Hindlimb muscle (tissue), 1 donor: ENCODE results near the gene RRBP1. TPM values are rescaled to one million over a fixed set of nuclear protein-coding genes. Genes with fewer than 3 reads are reported as not detected.

Experiments used
- DNase-seq: peaks from one replicate; pipeline ENCODE4 v3.0.0-alpha.2; 2013
- polyA plus RNA-seq: library from polyadenylated mRNA; unstranded; fragments of 120-200 nt; gene quantifications from one replicate; pipeline ENCODE4 v1.2.1, GENCODE V29; 2013; ENCODE audit not compliant: insufficient read length

Gene RRBP1
- polyA plus RNA-seq, 1 donor = 109 TPM

- no peak for DNase-seq
Observed at GRCh38 chr20:17620371-17621228, 61.4 kb downstream of the RRBP1 start.

- DNase-seq = no peak
Observed at GRCh38 chr20:17619351-17620093, 62.5 kb downstream of the RRBP1 start.

GRCh38 chr20:17618673-17619013, 63.4 kb downstream of the RRBP1 start:
- DNase-seq = no peak

GRCh38 chr20:17617868-17618672, 64.0 kb downstream of the RRBP1 start:
- no peak for DNase-seq

GRCh38 chr20:17617212-17617867, 64.7 kb downstream of the RRBP1 start:
- no peak for DNase-seq

GRCh38 chr20:17616480-17617211, 65.4 kb downstream of the RRBP1 start:
- DNase-seq = no peak

GRCh38 chr20:17615645-17616479, 66.2 kb downstream of the RRBP1 start:
- DNase-seq = no peak

- no peak for DNase-seq
Observed at GRCh38 chr20:17614812-17615644, 67.0 kb downstream of the RRBP1 start.

GRCh38 chr20:17614176-17614811, 67.7 kb downstream of the RRBP1 start:
- peak; percentile 81 for DNase-seq

- no peak for DNase-seq
Observed at GRCh38 chr20:17613328-17614175, 68.5 kb downstream of the RRBP1 start.

GRCh38 chr20:17612992-17613327, 69.1 kb downstream of the RRBP1 start:
- no peak for DNase-seq

GRCh38 chr20:17612287-17612991, 69.6 kb downstream of the RRBP1 start:
- no peak for DNase-seq

GRCh38 chr20:17611540-17612286, 70.3 kb downstream of the RRBP1 start:
- DNase-seq = no peak

GRCh38 chr20:17611290-17611539, 70.8 kb downstream of the RRBP1 start:
- DNase-seq = no peak

GRCh38 chr20:17610566-17611289, 71.3 kb downstream of the RRBP1 start:
- no peak for DNase-seq

GRCh38 chr20:17609811-17610377, 72.1 kb downstream of the RRBP1 start:
- no peak for DNase-seq
